ENCODE results near the gene TMX4. TPM values are rescaled to one million over a fixed set of nuclear protein-coding genes. Genes with fewer than 3 reads are reported as not detected.
"Not testable (repeated sequence)": the region's sequence is repeated elsewhere in the genome, so short reads cannot be mapped to it uniquely, and the experiment has no call there.

TMX4 gene
- total RNA-seq, 2 experiments from 2014 or later = 39.8 to 47.9 TPM

GRCh38 chr20:7959484-7959883 is 60.1 kb downstream of the TMX4 start:
- H3K9me3 ChIP-seq (ENCODE audit: control insufficient read depth in 1 of 2, insufficient read depth in 1 of 2, low read length in 2 of 2) = peaks cover 0 to 6% of the 10 kb centered on the region in 2 experiments
- no peaks in the 10 kb centered on the region for H3K4me1 ChIP-seq (ENCODE audit: insufficient read depth, low read length)
- POLR2A ChIA-PET = no interaction called here
- no peak for TF ChIP-seq CTCF (IDR thresholded peaks at IDR 0.05)
- no peak overlapping the region for H3K27ac ChIP-seq (ENCODE audit: low read depth in 1 of 2, low read length in 2 of 2)
- H3K9me3 Mint-ChIP-seq = peaks cover 5% of the 10 kb centered on the region
- no peak for ATAC-seq (ENCODE audit: poor library complexity)
- H3K27me3 ChIP-seq (ENCODE audit: control insufficient read depth in 1 of 2, insufficient read depth in 2 of 2, low read length in 2 of 2) = peaks cover 0 to 3% of the 10 kb centered on the region in 2 experiments
- intact Hi-C loops (cut with DNase I, micrococcal nuclease) = no loop called here
- H3K4me3 ChIP-seq (ENCODE audit: low read length) = no peak overlapping the region
- no peaks in the 10 kb centered on the region for H3K36me3 ChIP-seq (ENCODE audit: insufficient read depth, low read length)
- no peaks in the 10 kb centered on the region for H3K36me3 Mint-ChIP-seq (ENCODE audit: low read depth)
- H3K27me3 Mint-ChIP-seq = peaks cover 53% of the 10 kb centered on the region
- DNase-seq = no peak
- CTCF ChIA-PET = no interaction called here
- no peaks in the 10 kb centered on the region for H3K4me1 Mint-ChIP-seq (ENCODE audit: low read depth)
- no peak overlapping the region for H3K4me3 Mint-ChIP-seq
- H3K27ac Mint-ChIP-seq = no peak overlapping the region

DNA sequence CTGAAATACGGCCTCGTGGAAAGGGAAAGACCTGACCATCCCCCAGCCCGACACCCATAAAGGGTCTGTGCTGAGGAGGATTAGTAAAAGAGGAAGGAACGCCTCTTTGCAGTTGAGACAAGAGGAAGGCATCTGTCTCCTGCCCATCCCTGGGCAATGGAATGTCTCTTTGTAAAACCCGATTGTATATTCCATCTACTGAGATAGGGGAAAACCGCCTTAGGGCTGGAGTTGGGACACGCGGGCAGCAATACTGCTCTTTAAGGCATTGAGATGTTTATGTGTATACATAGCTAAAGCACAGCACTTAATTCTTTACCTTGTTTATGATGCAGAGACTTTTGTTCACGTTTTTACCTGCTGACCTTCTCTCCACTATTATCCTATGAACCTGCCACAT is 63.0 kb downstream of the TMX4 start:
- peaks cover 64% of the 10 kb centered on the region for H3K27me3 Mint-ChIP-seq
- H3K9me3 ChIP-seq (ENCODE audit: control insufficient read depth in 1 of 2, insufficient read depth in 1 of 2, low read length in 2 of 2); H3K27ac ChIP-seq (ENCODE audit: low read depth in 1 of 2, low read length in 2 of 2); H3K27ac Mint-ChIP-seq; H3K4me1 Mint-ChIP-seq (ENCODE audit: low read depth); H3K36me3 Mint-ChIP-seq (ENCODE audit: low read depth); H3K4me3 Mint-ChIP-seq; DNase-seq; ATAC-seq (ENCODE audit: poor library complexity); CTCF ChIA-PET; H3K4me1 ChIP-seq (ENCODE audit: insufficient read depth, low read length); POLR2A ChIA-PET; H3K36me3 ChIP-seq (ENCODE audit: insufficient read depth, low read length); H3K4me3 ChIP-seq (ENCODE audit: low read length); H3K27me3 ChIP-seq (ENCODE audit: control insufficient read depth in 1 of 2, insufficient read depth in 2 of 2, low read length in 2 of 2); intact Hi-C loops (cut with DNase I, micrococcal nuclease): not testable (repeated sequence)
- H3K9me3 Mint-ChIP-seq = peaks cover 12% of the 10 kb centered on the region

GRCh38 chr20:7950387-7950786 is 69.2 kb downstream of the TMX4 start:
- peaks cover 4 to 8% of the 10 kb centered on the region in 2 experiments for H3K9me3 ChIP-seq (ENCODE audit: control insufficient read depth in 1 of 2, insufficient read depth in 1 of 2, low read length in 2 of 2)
- no peak overlapping the region for H3K27ac ChIP-seq (ENCODE audit: low read depth in 1 of 2, low read length in 2 of 2)
- no peaks in the 10 kb centered on the region for H3K4me1 ChIP-seq (ENCODE audit: insufficient read depth, low read length)
- no peak overlapping the region for H3K27ac Mint-ChIP-seq
- peaks cover 23% of the 10 kb centered on the region for H3K9me3 Mint-ChIP-seq
- POLR2A ChIA-PET = no interaction called here
- no peak overlapping the region for H3K4me3 ChIP-seq (ENCODE audit: low read length)
- peaks cover 46% of the 10 kb centered on the region for H3K27me3 Mint-ChIP-seq
- H3K4me3 Mint-ChIP-seq = no peak overlapping the region
- H3K27me3 ChIP-seq (ENCODE audit: control insufficient read depth in 1 of 2, insufficient read depth in 2 of 2, low read length in 2 of 2) = no peaks in the 10 kb centered on the region
- CTCF ChIA-PET = interaction anchor here (1.8 kb wide), 1 partner anchor 14 kb away, joined by 4 read pairs; no protein-coding TSS in a partner anchor
- H3K36me3 Mint-ChIP-seq (ENCODE audit: low read depth) = no peaks in the 10 kb centered on the region
- no peaks in the 10 kb centered on the region for H3K4me1 Mint-ChIP-seq (ENCODE audit: low read depth)
- DNase-seq (no peak), ATAC-seq (ENCODE audit: poor library complexity) (no peak)
- intact Hi-C loops (cut with DNase I, micrococcal nuclease) = no loop called here
- H3K36me3 ChIP-seq (ENCODE audit: insufficient read depth, low read length) = no peaks in the 10 kb centered on the region
- no peak for TF ChIP-seq CTCF (IDR thresholded peaks at IDR 0.05)

DNA sequence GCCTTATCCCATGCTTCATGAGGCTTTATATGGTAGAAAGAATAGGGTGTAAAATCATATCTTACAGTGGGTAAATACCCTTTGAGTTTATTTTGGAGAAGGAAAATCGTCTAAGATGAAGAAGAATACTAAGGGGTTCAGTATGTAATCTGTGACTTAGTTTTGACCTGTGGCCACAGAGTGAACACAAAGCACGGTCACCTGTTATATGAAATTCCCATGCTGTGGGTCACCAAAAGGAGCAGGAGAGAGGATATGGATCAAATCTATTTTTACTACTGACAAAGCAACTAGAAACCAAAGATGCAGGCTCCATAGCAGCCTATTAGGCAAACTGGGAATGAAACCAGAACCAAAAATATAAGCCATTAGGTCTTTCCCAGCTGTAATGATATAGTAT is 75.7 kb downstream of the TMX4 start:
- H3K27me3 Mint-ChIP-seq = peaks cover 12% of the 10 kb centered on the region
- intact Hi-C loops (cut with DNase I, micrococcal nuclease) = no loop called here
- no peaks in the 10 kb centered on the region for H3K4me1 Mint-ChIP-seq (ENCODE audit: low read depth)
- no peak overlapping the region for H3K4me3 ChIP-seq (ENCODE audit: low read length)
- H3K36me3 Mint-ChIP-seq (ENCODE audit: low read depth) = no peaks in the 10 kb centered on the region
- H3K9me3 Mint-ChIP-seq = peaks cover 6% of the 10 kb centered on the region
- no peak overlapping the region for H3K27ac Mint-ChIP-seq
- no peak overlapping the region for H3K4me3 Mint-ChIP-seq
- ChIA-PET POLR2A (no interaction called here), CTCF (no interaction called here)
- no peak for DNase-seq
- no peak for TF ChIP-seq CTCF (IDR thresholded peaks at IDR 0.05)
- no peaks in the 10 kb centered on the region for H3K36me3 ChIP-seq (ENCODE audit: insufficient read depth, low read length)
- H3K4me1 ChIP-seq (ENCODE audit: insufficient read depth, low read length) = no peaks in the 10 kb centered on the region
- no peak for ATAC-seq (ENCODE audit: poor library complexity)
- H3K27me3 ChIP-seq (ENCODE audit: control insufficient read depth in 1 of 2, insufficient read depth in 2 of 2, low read length in 2 of 2) = no peaks in the 10 kb centered on the region
- no peak overlapping the region for H3K27ac ChIP-seq (ENCODE audit: low read depth in 1 of 2, low read length in 2 of 2)
- peaks cover 0 to 8% of the 10 kb centered on the region in 2 experiments for H3K9me3 ChIP-seq (ENCODE audit: control insufficient read depth in 1 of 2, insufficient read depth in 1 of 2, low read length in 2 of 2)

All from CD4-positive, alpha-beta T cell (primary cell).